NT2/D1 (cell line): ENCODE results near the gene LCE2A.
"Not testable (repeated sequence)": the region's sequence is repeated elsewhere in the genome, so short reads cannot be mapped to it uniquely, and the experiment has no call there.

Experiments used
- DNase-seq: peaks from one replicate; pipeline ENCODE4 v3.0.0-alpha.2; 2011; ENCODE audit warnings: low read depth, low spot score
- H3K27me3 ChIP-seq: 2 replicates; pipeline ENCODE4 v1.6.0; 2011; ENCODE audit warnings: mild to moderate bottlenecking; ENCODE audit not compliant: insufficient read length, insufficient read depth
- H3K36me3 ChIP-seq: 2 replicates; pipeline ENCODE4 v1.6.1; 2011; ENCODE audit warnings: mild to moderate bottlenecking, low read length, mixed read lengths; ENCODE audit not compliant: insufficient read depth, insufficient read length
- H3K4me1 ChIP-seq: 2 replicates; pipeline ENCODE4 v1.5.1; 2011; ENCODE audit not compliant: insufficient read depth, insufficient read length
- H3K4me3 ChIP-seq: 2 replicates; pipeline ENCODE4 v1.5.1; 2011; ENCODE audit warnings: low read depth; ENCODE audit not compliant: insufficient read length
- H3K9ac ChIP-seq: 2 replicates; pipeline ENCODE4 v1.6.0; 2011; ENCODE audit warnings: low read depth; ENCODE audit not compliant: insufficient read length
- H3K9me3 ChIP-seq: 2 replicates; pipeline ENCODE4 v1.5.1; 2011; ENCODE audit warnings: mild to moderate bottlenecking, low read length; ENCODE audit not compliant: insufficient read depth
- SUZ12 ChIP-seq: IDR thresholded peaks from 2 replicates; pipeline ENCODE4 v1.6.1; 2011; ENCODE audit not compliant: insufficient read length, insufficient read depth; ENCODE audit errors: extremely low read depth
- YY1 ChIP-seq: IDR thresholded peaks from 2 replicates; pipeline ENCODE4 v1.6.1; 2011; ENCODE audit not compliant: insufficient read length, insufficient read depth
- ZNF274 ChIP-seq: IDR thresholded peaks from 2 replicates; pipeline ENCODE4 v1.6.1; 2011; ENCODE audit warnings: mild to moderate bottlenecking, low read depth, low read length

Gene LCE2A, protein sequence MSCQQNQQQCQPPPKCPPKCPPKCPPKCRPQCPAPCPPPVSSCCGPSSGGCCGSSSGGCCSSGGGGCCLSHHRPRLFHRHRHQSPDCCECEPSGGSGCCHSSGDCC

DNA sequence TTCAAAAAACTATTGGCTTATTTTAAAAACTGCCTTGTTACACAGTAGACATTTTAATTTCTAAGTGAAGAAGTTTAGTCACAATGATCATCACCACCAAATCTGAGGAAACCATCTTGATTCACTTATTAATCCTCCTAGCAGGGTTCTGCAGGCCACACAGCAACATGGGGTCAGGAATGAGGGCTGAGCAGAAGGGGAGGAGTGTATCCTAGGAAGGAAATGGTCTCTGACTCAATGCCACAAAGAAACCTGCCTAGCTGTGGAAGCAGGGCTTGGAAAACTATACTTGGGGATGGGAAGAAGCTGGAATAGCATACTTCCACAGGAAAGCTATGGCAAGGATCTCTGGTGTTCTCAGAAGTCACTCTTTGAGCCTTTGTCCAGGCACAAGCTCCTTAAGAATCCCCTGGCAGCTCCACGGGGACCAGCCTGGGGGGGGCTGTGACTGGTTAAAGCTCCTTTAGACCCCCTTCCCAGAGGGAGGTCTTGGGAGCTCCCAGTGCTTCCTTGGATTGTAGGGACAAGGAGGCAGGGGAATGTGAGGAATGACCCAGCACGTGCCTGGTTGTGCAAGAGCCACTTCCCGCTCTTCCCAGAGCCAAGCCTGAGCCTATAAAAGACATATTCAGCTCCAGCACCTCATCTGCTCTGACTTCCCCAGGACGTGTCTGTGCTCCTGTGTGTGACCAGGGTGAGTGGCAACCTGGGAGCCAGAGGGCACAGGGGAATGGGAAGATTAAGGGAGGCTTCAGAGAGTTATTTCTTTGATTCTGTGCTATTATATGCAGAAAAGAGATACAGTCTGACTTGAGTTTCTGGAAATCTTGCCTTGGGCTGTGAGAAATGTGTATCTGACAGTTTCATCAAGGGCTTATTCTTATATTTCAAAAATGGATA lies at the start of gene LCE2A:
Gene LCE2A, plus strand, starts transcription at position 645 of the 900 bp plus-strand sequence. CDS start 557 bp downstream, outside the sequence.
- H3K4me1 ChIP-seq, result no peaks in the 10 kb centered on the region
- H3K9ac ChIP-seq, result no peak within 1 kb of the TSS
- H3K36me3 ChIP-seq, result no peaks in the 10 kb centered on the region
- no peaks in the 10 kb centered on the region for H3K9me3 ChIP-seq
- H3K27me3 ChIP-seq, result no peaks in the 10 kb centered on the region
- no peak for TF ChIP-seq ZNF274
- TF ChIP-seq YY1, result no peak
- TF ChIP-seq SUZ12, result no peak
- DNase-seq, result no peak
- no peak within 1 kb of the TSS for H3K4me3 ChIP-seq

DNA sequence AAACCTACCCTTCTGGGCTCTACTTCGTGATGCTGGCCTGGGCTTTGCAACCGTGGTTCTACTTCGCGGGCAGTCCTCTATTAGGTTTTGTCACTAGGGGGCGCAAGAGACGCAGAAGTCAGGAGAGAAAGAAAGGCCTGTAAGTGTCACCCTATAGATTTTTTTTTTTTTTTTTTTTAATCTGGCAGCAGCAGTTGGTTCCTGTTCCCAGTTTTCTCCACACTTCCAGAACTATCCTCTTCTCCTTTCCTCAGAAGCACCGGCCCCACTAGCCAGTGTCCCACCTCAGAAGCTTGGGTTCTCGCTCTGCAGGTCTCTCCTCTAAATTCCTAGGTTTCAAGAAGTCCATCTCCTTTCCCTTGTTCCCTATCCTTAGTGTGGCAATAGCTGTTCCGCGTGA lies 44.0 kb upstream of the LCE2A start:
- TF ChIP-seq YY1 (no peak), SUZ12 (no peak), ZNF274 (no peak)
- peak; percentile 77 for DNase-seq
- H3K36me3 ChIP-seq, result no peaks in the 10 kb centered on the region
- no peaks in the 10 kb centered on the region for H3K9me3 ChIP-seq
- H3K4me1 ChIP-seq, result no peaks in the 10 kb centered on the region
- H3K4me3 ChIP-seq, result no peak overlapping the region
- H3K9ac ChIP-seq, result no peak overlapping the region
- H3K27me3 ChIP-seq, result no peaks in the 10 kb centered on the region

DNA sequence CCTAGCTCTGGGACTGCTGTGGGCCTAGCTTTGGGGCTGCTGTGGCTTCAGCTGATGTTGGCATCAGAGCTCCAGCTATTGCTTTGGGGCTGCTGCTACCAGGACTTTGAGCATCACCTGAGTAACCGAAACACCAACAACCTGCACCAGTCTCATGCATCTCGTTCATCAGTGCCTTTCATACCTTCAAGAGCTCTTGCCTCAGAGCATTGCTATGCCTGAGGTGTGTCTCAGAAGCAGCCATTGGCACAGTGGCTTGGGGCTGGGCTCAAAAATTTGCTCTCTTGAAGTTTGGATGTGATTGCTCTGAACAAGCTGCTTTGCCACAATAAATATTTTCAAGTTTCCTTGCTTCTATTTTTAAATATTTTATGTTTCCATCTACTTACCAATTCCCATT lies 41.7 kb upstream of the LCE2A start:
- Histone ChIP-seq H3K27me3 (no peaks in the 10 kb centered on the region), H3K4me1 (no peaks in the 10 kb centered on the region), H3K4me3 (no peak overlapping the region), H3K9me3 (no peaks in the 10 kb centered on the region), H3K36me3 (no peaks in the 10 kb centered on the region), H3K9ac (no peak overlapping the region)
- DNase-seq, result no peak
- no peak for TF ChIP-seq YY1
- no peak for TF ChIP-seq SUZ12
- TF ChIP-seq ZNF274, result no peak

DNA sequence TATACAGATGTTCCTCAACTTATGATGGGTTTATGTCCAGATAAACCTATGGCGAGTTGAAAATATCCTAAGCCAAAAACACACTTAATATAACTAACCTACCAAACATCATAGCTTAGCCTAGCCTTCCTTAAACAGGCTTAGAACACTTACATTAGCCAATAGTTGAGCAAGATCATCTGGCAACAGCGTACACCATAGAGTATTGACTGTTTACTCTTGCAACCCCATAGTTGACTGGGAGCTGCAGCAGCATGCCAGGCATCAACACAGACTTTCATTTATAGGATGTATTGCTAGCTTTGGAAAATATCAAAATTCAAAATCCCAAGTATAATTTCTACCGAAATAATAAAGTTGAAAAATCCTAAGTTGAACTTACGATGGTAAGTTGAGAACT lies 40.5 kb upstream of the LCE2A start:
- Histone ChIP-seq H3K9me3 (no peaks in the 10 kb centered on the region), H3K36me3 (no peaks in the 10 kb centered on the region), H3K4me3 (no peak overlapping the region), H3K27me3 (no peaks in the 10 kb centered on the region), H3K4me1 (no peaks in the 10 kb centered on the region), H3K9ac (no peak overlapping the region)
- TF ChIP-seq ZNF274 (no peak), YY1 (no peak), SUZ12 (no peak)
- DNase-seq, result no peak

DNA sequence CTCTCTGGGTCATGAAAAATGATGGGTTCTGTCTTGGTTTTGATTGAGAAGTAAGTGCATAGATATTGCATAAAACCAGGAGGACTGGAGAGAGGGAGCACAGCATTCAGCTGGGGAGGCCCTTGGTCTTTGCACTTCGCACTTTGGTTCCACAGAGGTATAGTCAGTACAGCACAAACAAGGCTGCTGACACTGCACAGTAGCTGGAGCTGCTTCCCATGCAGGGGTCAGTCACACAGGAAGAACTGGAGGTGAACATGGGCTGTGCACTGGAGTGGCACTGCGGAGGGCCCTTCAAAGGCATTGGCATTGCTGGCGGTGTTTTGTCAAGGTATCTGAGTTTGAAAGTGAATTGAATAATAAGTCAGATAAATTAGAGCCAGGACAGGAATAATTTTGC lies 39.5 kb upstream of the LCE2A start:
- Histone ChIP-seq H3K36me3 (no peaks in the 10 kb centered on the region), H3K9ac (no peak overlapping the region), H3K4me3 (no peak overlapping the region), H3K9me3 (no peaks in the 10 kb centered on the region), H3K27me3 (no peaks in the 10 kb centered on the region), H3K4me1 (no peaks in the 10 kb centered on the region)
- TF ChIP-seq SUZ12 (no peak), YY1 (no peak), ZNF274 (no peak)
- no peak for DNase-seq

DNA sequence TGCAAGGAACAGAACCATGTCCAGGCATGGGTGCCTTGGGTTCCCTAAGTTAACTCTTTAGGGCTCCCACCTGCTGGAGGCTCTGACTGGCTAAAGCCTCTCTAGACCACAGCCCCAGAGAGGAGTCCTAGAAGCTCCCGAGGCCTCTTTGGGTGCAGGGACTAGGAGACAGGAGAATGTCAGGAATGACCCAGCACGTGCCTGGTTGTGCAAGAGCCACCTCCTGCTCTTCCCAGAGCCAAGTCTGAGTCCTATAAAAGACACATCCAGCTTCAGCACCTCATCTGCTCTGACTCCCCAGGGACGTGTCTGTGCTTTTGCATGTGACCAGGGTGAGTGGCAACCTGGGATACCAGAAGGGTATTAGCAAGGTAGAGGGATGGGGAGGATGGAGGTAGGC lies 35.0 kb upstream of the LCE2A start, which contains the start of gene LCE2D:
Gene LCE2D, plus strand, starts transcription at position 283 of the 400 bp plus-strand sequence. CDS start 726 bp downstream, outside the sequence.
- Histone ChIP-seq H3K9me3 (no peaks in the 10 kb centered on the region), H3K36me3 (no peaks in the 10 kb centered on the region), H3K27me3 (no peaks in the 10 kb centered on the region), H3K4me3 (no peak within 1 kb of the TSS), H3K9ac (no peak within 1 kb of the TSS), H3K4me1 (no peaks in the 10 kb centered on the region)
- TF ChIP-seq YY1, result no peak
- no peak for TF ChIP-seq SUZ12
- no peak for TF ChIP-seq ZNF274
- no peak for DNase-seq

DNA sequence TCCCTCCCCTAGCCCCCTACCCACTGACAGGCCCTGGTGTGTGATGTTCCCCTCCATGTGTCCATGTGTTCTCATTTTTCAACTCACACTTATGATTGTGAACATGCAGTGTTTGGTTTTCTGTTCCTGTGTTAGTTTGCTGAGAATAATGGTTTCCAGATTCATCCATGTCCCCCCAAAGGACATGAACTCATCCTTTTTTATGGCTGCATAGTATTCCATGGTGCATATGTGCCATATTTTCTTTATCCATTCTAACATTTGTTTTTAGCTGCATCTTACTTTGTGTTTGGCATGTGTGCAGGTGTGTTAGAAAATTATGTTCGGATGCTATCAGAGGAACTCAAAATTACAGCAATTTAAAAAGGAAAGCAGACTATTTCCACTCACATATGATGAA lies 32.0 kb upstream of the LCE2A start:
- DNase-seq, H3K4me1 ChIP-seq, H3K9me3 ChIP-seq, H3K27me3 ChIP-seq, H3K36me3 ChIP-seq, H3K4me3 ChIP-seq, H3K9ac ChIP-seq: not testable (repeated sequence)
